Fibroblast of lung (primary cell): ENCODE measurements around the gene TTLL4. TPM values are rescaled to one million over a fixed set of nuclear protein-coding genes. Genes with fewer than 3 reads are reported as not detected.

ENCODE experiments used
- DNase-seq, 2 donors: peaks; one replicate each; pipeline versions ENCODE4 v3.0.0 to v3.0.0-alpha.2; 2010; ENCODE audit warnings: low read depth in 2 of 2
- H2AFZ ChIP-seq: 2 replicates; pipeline ENCODE4 v1.5.1; 2012; ENCODE audit warnings: low read length, control low read depth, inconsistent platforms
- H3K27ac ChIP-seq: 2 replicates; pipeline ENCODE4 v1.5.1; 2011; ENCODE audit warnings: low read length, control low read depth; ENCODE audit not compliant: insufficient read depth
- H3K27me3 ChIP-seq: 2 replicates; pipeline ENCODE4 v1.5.1; 2011; ENCODE audit warnings: mild to moderate bottlenecking, low read length; ENCODE audit not compliant: control insufficient read depth, insufficient read depth
- H3K36me3 ChIP-seq: 2 replicates; pipeline ENCODE4 v1.5.1; 2011; ENCODE audit warnings: low read length; ENCODE audit not compliant: control insufficient read depth, insufficient read depth
- H3K4me1 ChIP-seq: 2 replicates; pipeline ENCODE4 v1.5.1; 2011; ENCODE audit warnings: low read length; ENCODE audit not compliant: control insufficient read depth, insufficient read depth; ENCODE audit errors: extremely low read depth
- H3K4me2 ChIP-seq: 2 replicates; pipeline ENCODE4 v1.5.1; 2011; ENCODE audit warnings: low read length, control low read depth; ENCODE audit not compliant: insufficient read depth; ENCODE audit errors: extremely low read depth
- H3K4me3 ChIP-seq, 4 experiments: fragments of 200-600 bp in 1 of 4; sonication (generic) in 1 of 4; replicated peaks in 1 of 4; 2 replicates each; pipeline ENCODE4 v1.5.1; 2011 to 2016; ENCODE audit warnings: low read length in 4 of 4, low read depth in 3 of 4, mild to moderate bottlenecking in 3 of 4, control low read depth in 2 of 4, inconsistent platforms in 1 of 4, mixed read lengths in 1 of 4; ENCODE audit not compliant: insufficient read depth in 1 of 4; ENCODE audit errors: control extremely low read depth in 1 of 4
- H3K79me2 ChIP-seq: 2 replicates; pipeline ENCODE4 v1.5.1; 2012; ENCODE audit warnings: mild to moderate bottlenecking, low read length, inconsistent platforms; ENCODE audit not compliant: control insufficient read depth, insufficient read depth
- H3K9ac ChIP-seq: 2 replicates; pipeline ENCODE4 v1.5.1; 2011; ENCODE audit warnings: mild to moderate bottlenecking, low read length, control low read depth; ENCODE audit not compliant: insufficient read depth
- H3K9me3 ChIP-seq: 2 replicates; pipeline ENCODE4 v1.5.1; 2012; ENCODE audit warnings: low read depth, low read length; ENCODE audit not compliant: control insufficient read depth, insufficient read depth
- H4K20me1 ChIP-seq: 2 replicates; pipeline ENCODE4 v1.5.1; 2011; ENCODE audit warnings: low read length; ENCODE audit not compliant: control insufficient read depth, insufficient read depth; ENCODE audit errors: extremely low read depth
- EZH2 ChIP-seq: IDR thresholded peaks from 2 replicates; pipeline ENCODE4 v1.5.1; 2012; ENCODE audit warnings: low read length, control low read depth, mild to moderate bottlenecking; ENCODE audit errors: missing control alignments
- polyA plus RNA-seq, 2 donors: library from polyadenylated mRNA; depleted of rRNA in 1 of 2; stranded (reverse) in 1 of 2; unstranded in 1 of 2; fragments of >200 nt; gene quantifications; 2 replicates each; pipeline ENCODE4 v1.2.1, GENCODE V29; 2011 to 2012; ENCODE audit warnings: missing spikeins in 1 of 2
- total RNA-seq: library from RNA; depleted of rRNA; stranded (reverse); fragments of >200 nt; gene quantifications from 2 replicates; pipeline ENCODE4 v1.2.1, GENCODE V29; 2014
- TF ChIP-seq, protein P1 (sequence below), 2 donors: IDR thresholded peaks in 1 of 2; conservative IDR thresholded peaks in 1 of 2; 1 replicate in 1 of 2; 2 replicates in 1 of 2; pipeline ENCODE4 v1.5.1; 2011 to 2012; ENCODE audit warnings: low read length in 2 of 2, control low read depth in 1 of 2, inconsistent platforms in 1 of 2, low read depth in 1 of 2, mild to moderate bottlenecking in 1 of 2

The TTLL4 gene
- total and polyA plus RNA-seq, 2 donors (not counting 1 experiment from before 2014, with no cell fraction given) = 6.1 to 9.4 TPM

DNA sequence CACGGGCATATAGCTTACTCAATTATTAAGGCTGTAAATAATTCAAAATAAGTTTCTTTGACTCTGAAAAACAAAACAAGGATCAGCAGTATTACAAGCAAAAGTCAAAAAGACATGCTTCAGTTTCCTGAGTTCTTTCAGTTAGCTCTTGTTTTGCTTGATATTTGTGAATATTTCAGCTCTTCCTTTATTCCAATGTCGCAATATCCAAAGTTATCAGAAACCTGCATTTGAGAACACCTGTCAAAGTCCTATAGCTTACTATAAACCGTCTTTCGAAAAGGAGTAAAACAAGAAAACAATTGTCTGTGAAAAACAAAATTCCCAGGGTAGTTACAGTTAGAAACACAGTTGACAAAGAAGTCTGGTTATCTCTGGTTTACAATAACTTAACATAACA lies 86.1 kb downstream of the TTLL4 start:
- H4K20me1 ChIP-seq = no peaks in the 10 kb centered on the region
- H3K9ac ChIP-seq = no peak overlapping the region
- no peak overlapping the region for H3K4me3 ChIP-seq
- H2AFZ ChIP-seq = no peak overlapping the region
- no peak overlapping the region for H3K4me2 ChIP-seq
- no peaks in the 10 kb centered on the region for H3K9me3 ChIP-seq
- no peaks in the 10 kb centered on the region for H3K36me3 ChIP-seq
- no peaks in the 10 kb centered on the region for H3K4me1 ChIP-seq
- H3K79me2 ChIP-seq = no peaks in the 10 kb centered on the region
- no peak overlapping the region for H3K27ac ChIP-seq
- no peaks in the 10 kb centered on the region for H3K27me3 ChIP-seq
- no peak for DNase-seq
- TF ChIP-seq, protein P1, sequence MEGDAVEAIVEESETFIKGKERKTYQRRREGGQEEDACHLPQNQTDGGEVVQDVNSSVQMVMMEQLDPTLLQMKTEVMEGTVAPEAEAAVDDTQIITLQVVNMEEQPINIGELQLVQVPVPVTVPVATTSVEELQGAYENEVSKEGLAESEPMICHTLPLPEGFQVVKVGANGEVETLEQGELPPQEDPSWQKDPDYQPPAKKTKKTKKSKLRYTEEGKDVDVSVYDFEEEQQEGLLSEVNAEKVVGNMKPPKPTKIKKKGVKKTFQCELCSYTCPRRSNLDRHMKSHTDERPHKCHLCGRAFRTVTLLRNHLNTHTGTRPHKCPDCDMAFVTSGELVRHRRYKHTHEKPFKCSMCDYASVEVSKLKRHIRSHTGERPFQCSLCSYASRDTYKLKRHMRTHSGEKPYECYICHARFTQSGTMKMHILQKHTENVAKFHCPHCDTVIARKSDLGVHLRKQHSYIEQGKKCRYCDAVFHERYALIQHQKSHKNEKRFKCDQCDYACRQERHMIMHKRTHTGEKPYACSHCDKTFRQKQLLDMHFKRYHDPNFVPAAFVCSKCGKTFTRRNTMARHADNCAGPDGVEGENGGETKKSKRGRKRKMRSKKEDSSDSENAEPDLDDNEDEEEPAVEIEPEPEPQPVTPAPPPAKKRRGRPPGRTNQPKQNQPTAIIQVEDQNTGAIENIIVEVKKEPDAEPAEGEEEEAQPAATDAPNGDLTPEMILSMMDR (conservative IDR thresholded peaks at IDR 0.05 in 1 of 2, IDR thresholded peaks at IDR 0.05 in 1 of 2; ENCODE audit: low read depth in 1 of 2, low read length in 2 of 2) = no peak
- TF ChIP-seq EZH2 = no peak

DNA sequence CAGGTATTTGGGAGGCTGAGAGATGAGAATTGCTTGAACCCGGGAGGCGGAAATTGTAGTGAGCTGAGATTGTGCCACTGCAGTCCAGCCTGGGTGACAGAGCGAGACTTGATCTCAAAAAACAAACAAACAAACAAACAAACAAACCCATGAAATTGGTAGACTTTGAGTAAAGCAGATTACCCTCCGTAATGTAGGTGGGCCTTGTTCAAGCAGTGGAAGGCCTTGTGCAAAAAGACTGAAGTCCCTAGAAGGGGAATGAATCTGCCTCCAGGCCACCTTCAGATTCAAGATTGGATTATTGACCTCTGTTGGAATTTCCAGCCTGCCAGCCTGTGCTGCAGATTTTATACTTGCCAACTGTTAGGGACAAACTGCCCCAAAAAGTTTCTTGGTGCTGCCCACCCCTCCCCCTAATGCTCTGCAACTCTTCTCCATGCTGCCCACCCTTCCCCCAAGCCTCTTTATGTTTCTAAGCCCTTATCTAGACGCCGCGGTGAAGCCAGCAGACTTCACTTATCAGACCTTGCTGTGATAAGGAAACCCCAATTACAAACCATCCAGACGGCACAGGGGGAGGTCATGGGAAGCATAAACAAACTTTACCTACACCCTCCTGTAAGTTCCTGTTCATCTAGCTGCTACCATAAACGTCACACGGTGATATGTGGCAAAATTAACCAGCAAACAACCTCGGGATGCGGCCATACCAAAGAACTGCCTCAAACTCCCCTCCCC lies 88.3 kb downstream of the TTLL4 start:
- no peaks in the 10 kb centered on the region for H3K9me3 ChIP-seq
- TF ChIP-seq EZH2 = no peak
- H3K27me3 ChIP-seq = no peaks in the 10 kb centered on the region
- no peak overlapping the region for H3K9ac ChIP-seq
- H4K20me1 ChIP-seq = no peaks in the 10 kb centered on the region
- no peak overlapping the region for H3K4me3 ChIP-seq
- no peaks in the 10 kb centered on the region for H3K4me1 ChIP-seq
- DNase-seq = peak in 1 of 2 donors; percentile 58
- H3K79me2 ChIP-seq = no peaks in the 10 kb centered on the region
- no peak overlapping the region for H3K27ac ChIP-seq
- no peak overlapping the region for H2AFZ ChIP-seq
- H3K36me3 ChIP-seq = no peaks in the 10 kb centered on the region
- no peak overlapping the region for H3K4me2 ChIP-seq

DNA sequence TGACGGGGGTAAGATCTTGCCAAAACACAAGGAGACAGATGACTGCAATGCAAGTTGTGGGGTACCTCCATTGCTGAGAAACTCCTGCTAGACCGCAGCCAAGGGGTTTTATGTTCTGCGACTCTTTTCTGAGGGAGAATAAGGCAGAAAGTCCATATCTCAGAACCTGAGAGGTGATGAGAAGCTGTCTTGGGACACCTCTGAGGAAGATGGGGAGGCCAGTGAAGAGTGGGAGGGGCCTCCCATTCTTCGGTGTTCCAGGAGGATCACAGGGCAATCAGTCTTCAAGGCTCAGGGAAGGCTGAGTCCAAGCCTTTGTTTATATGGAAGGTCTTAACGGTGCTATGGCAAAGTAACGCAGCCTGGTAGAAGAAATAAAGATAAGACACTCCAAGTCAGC lies 89.4 kb downstream of the TTLL4 start:
- Histone ChIP-seq H4K20me1 (no peaks in the 10 kb centered on the region), H2AFZ (no peak overlapping the region), H3K4me1 (no peaks in the 10 kb centered on the region), H3K9me3 (no peaks in the 10 kb centered on the region), H3K4me2 (no peak overlapping the region), H3K4me3 (no peak overlapping the region), H3K27me3 (no peaks in the 10 kb centered on the region), H3K79me2 (no peaks in the 10 kb centered on the region), H3K27ac (no peak overlapping the region), H3K9ac (no peak overlapping the region), H3K36me3 (no peaks in the 10 kb centered on the region)
- no peak for DNase-seq
- no peak for TF ChIP-seq EZH2
- TF ChIP-seq, protein P1 (conservative IDR thresholded peaks at IDR 0.05 in 1 of 2, IDR thresholded peaks at IDR 0.05 in 1 of 2; ENCODE audit: low read depth in 1 of 2, low read length in 2 of 2) = no peak
